ENCODE results near the gene CSF3. TPM values are rescaled to one million over a fixed set of nuclear protein-coding genes. Genes with fewer than 3 reads are reported as not detected.
A peak's percentile ranks its signal among the peaks of the same experiment; 100 is the strongest.

CSF3 gene
- total and polyA plus RNA-seq, 4 donors, result not detected

DNA sequence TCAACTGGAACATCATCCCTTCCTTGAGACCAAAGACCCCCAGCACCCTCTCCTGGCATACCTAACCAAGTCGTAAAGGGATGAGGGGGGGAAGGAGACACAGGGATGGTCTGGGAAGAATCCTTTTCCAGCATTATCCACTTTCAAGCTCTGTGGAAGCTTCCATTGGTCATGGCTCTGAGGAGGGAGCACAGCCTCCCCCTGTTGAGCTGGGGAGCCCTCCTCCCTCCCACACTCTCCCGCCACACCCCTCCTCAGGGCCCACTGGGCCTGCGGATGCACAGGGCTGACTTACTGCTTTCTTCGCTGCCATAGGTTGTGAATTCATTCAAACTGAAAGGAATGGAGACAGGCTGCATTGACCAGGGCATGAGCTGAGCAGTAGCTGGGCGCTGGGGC, 12.4 kb downstream of the CSF3 start:
- H3K27ac ChIP-seq (ENCODE audit: low read depth in 1 of 2, low read length in 2 of 2), result no peak overlapping the region
- no peak overlapping the region for H3K9ac ChIP-seq (ENCODE audit: low read depth in 1 of 2, low read length in 2 of 2)
- DNase-seq (ENCODE audit: low spot score), result no peak
- TF ChIP-seq NR2F2 (IDR thresholded peaks at IDR 0.05), result no peak
- H3K36me3 ChIP-seq (ENCODE audit: control insufficient read depth in 4 of 4, insufficient read depth in 3 of 4, low read depth in 1 of 4, low read length in 3 of 4), result peaks cover 3 to 38% (median 20%) of the 10 kb centered on the region in 4 donors
- 92% methylated on average over 5 of the region's 5 CpGs for WGBS
- H3K9me3 ChIP-seq (ENCODE audit: control insufficient read depth in 4 of 4, low read length in 3 of 4), result no peaks in the 10 kb centered on the region
- H3K4me1 ChIP-seq (ENCODE audit: control insufficient read depth in 4 of 4, insufficient read depth in 4 of 4, low read length in 3 of 4), result peaks cover 8 to 29% (median 18%) of the 10 kb centered on the region in 4 donors
- H3K4me3 ChIP-seq (ENCODE audit: low read depth in 1 of 3, low read length in 3 of 3), result no peak overlapping the region
- no peaks in the 10 kb centered on the region for H3K27me3 ChIP-seq (ENCODE audit: control insufficient read depth in 4 of 4, insufficient read depth in 4 of 4, low read length in 3 of 4)

DNA sequence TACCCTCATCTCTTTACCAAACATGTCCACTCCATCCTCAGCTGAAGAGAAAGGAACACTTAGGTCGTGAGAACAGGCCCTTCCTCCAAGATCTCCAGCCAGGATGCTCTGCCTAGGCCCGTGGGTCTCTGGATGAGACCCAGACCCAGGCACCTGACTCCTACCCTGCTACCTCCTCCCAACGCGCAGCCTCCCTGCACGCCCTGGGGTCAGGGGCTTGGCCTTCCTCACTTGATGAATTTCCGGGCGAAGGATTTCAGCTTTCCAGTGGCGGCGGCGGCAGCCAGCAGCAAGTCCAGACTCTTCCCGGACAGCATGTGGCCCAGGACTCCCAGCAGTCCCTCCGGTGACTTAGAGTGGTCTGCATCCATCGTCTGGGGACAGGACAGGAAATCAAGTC, 13.4 kb downstream of the CSF3 start:
- Histone ChIP-seq H3K4me3 (ENCODE audit: low read depth in 1 of 3, low read length in 3 of 3) (no peak overlapping the region), H3K27ac (ENCODE audit: low read depth in 1 of 2, low read length in 2 of 2) (no peak overlapping the region), H3K9ac (ENCODE audit: low read depth in 1 of 2, low read length in 2 of 2) (no peak overlapping the region), H3K4me1 (ENCODE audit: control insufficient read depth in 4 of 4, insufficient read depth in 4 of 4, low read length in 3 of 4) (peaks cover 8 to 31% (median 22%) of the 10 kb centered on the region in 4 donors), H3K36me3 (ENCODE audit: control insufficient read depth in 4 of 4, insufficient read depth in 3 of 4, low read depth in 1 of 4, low read length in 3 of 4) (peaks cover 3 to 38% (median 20%) of the 10 kb centered on the region in 4 donors), H3K27me3 (ENCODE audit: control insufficient read depth in 4 of 4, insufficient read depth in 4 of 4, low read length in 3 of 4) (no peaks in the 10 kb centered on the region), H3K9me3 (ENCODE audit: control insufficient read depth in 4 of 4, low read length in 3 of 4) (no peaks in the 10 kb centered on the region)
- no peak for DNase-seq (ENCODE audit: low spot score)
- 93% methylated on average over 13 of the region's 13 CpGs for WGBS
- TF ChIP-seq, protein P1, sequence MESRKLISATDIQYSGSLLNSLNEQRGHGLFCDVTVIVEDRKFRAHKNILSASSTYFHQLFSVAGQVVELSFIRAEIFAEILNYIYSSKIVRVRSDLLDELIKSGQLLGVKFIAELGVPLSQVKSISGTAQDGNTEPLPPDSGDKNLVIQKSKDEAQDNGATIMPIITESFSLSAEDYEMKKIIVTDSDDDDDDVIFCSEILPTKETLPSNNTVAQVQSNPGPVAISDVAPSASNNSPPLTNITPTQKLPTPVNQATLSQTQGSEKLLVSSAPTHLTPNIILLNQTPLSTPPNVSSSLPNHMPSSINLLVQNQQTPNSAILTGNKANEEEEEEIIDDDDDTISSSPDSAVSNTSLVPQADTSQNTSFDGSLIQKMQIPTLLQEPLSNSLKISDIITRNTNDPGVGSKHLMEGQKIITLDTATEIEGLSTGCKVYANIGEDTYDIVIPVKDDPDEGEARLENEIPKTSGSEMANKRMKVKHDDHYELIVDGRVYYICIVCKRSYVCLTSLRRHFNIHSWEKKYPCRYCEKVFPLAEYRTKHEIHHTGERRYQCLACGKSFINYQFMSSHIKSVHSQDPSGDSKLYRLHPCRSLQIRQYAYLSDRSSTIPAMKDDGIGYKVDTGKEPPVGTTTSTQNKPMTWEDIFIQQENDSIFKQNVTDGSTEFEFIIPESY (IDR thresholded peaks at IDR 0.05), result no peak
- TF ChIP-seq SP1 (IDR thresholded peaks at IDR 0.05) (no peak), RXRA (IDR thresholded peaks at IDR 0.05) (no peak), FOXA1 (IDR thresholded peaks at IDR 0.05) (no peak), RAD21 (IDR thresholded peaks at IDR 0.05) (no peak), FOXA2 (IDR thresholded peaks at IDR 0.05) (no peak), NR2F2 (IDR thresholded peaks at IDR 0.05) (no peak)
- TF ChIP-seq, protein P2, sequence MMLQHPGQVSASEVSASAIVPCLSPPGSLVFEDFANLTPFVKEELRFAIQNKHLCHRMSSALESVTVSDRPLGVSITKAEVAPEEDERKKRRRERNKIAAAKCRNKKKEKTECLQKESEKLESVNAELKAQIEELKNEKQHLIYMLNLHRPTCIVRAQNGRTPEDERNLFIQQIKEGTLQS (IDR thresholded peaks at IDR 0.05), result no peak

DNA sequence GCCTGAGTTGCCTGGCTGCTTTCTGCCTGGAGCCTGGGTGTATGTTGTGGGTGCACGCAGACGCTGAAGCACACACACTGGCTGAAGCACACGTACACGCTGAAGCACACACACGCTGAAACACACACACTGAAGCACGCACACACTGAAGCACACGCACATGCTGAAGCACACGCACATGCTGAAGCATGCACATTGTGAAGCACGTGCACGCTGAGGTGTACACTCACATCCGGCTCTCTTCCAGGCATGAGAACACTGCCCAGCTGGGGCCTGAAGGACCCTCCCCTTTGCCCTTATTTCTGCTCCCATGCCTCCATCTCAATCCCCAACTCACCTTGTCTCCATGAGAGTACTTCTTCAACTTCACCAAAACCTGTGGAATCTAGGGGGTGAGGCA, 16.5 kb downstream of the CSF3 start:
- no peak overlapping the region for H3K9ac ChIP-seq (ENCODE audit: low read depth in 1 of 2, low read length in 2 of 2)
- no peaks in the 10 kb centered on the region for H3K27me3 ChIP-seq (ENCODE audit: control insufficient read depth in 4 of 4, insufficient read depth in 4 of 4, low read length in 3 of 4)
- TF ChIP-seq, protein P3, sequence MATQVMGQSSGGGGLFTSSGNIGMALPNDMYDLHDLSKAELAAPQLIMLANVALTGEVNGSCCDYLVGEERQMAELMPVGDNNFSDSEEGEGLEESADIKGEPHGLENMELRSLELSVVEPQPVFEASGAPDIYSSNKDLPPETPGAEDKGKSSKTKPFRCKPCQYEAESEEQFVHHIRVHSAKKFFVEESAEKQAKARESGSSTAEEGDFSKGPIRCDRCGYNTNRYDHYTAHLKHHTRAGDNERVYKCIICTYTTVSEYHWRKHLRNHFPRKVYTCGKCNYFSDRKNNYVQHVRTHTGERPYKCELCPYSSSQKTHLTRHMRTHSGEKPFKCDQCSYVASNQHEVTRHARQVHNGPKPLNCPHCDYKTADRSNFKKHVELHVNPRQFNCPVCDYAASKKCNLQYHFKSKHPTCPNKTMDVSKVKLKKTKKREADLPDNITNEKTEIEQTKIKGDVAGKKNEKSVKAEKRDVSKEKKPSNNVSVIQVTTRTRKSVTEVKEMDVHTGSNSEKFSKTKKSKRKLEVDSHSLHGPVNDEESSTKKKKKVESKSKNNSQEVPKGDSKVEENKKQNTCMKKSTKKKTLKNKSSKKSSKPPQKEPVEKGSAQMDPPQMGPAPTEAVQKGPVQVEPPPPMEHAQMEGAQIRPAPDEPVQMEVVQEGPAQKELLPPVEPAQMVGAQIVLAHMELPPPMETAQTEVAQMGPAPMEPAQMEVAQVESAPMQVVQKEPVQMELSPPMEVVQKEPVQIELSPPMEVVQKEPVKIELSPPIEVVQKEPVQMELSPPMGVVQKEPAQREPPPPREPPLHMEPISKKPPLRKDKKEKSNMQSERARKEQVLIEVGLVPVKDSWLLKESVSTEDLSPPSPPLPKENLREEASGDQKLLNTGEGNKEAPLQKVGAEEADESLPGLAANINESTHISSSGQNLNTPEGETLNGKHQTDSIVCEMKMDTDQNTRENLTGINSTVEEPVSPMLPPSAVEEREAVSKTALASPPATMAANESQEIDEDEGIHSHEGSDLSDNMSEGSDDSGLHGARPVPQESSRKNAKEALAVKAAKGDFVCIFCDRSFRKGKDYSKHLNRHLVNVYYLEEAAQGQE (IDR thresholded peaks at IDR 0.05), result no peak
- no peak for TF ChIP-seq JUND (IDR thresholded peaks at IDR 0.05)
- TF ChIP-seq HNF4G (IDR thresholded peaks at IDR 0.05), result no peak
- TF ChIP-seq, protein P4, sequence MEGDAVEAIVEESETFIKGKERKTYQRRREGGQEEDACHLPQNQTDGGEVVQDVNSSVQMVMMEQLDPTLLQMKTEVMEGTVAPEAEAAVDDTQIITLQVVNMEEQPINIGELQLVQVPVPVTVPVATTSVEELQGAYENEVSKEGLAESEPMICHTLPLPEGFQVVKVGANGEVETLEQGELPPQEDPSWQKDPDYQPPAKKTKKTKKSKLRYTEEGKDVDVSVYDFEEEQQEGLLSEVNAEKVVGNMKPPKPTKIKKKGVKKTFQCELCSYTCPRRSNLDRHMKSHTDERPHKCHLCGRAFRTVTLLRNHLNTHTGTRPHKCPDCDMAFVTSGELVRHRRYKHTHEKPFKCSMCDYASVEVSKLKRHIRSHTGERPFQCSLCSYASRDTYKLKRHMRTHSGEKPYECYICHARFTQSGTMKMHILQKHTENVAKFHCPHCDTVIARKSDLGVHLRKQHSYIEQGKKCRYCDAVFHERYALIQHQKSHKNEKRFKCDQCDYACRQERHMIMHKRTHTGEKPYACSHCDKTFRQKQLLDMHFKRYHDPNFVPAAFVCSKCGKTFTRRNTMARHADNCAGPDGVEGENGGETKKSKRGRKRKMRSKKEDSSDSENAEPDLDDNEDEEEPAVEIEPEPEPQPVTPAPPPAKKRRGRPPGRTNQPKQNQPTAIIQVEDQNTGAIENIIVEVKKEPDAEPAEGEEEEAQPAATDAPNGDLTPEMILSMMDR (IDR thresholded peaks at IDR 0.05; ENCODE audit: low read depth, low read length, missing input control), result no peak
- TF ChIP-seq, protein P2 (IDR thresholded peaks at IDR 0.05), result no peak
- TF ChIP-seq FOXA1 (IDR thresholded peaks at IDR 0.05), result no peak
- no peak for TF ChIP-seq YY1 (IDR thresholded peaks at IDR 0.05)
- no peak for TF ChIP-seq TAF1 (conservative IDR thresholded peaks at IDR 0.05)
- no peak for TF ChIP-seq SP1 (IDR thresholded peaks at IDR 0.05)
- TF ChIP-seq RXRA (IDR thresholded peaks at IDR 0.05), result no peak
- TF ChIP-seq, protein P5, sequence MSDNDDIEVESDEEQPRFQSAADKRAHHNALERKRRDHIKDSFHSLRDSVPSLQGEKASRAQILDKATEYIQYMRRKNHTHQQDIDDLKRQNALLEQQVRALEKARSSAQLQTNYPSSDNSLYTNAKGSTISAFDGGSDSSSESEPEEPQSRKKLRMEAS (IDR thresholded peaks at IDR 0.05), result no peak
- TF ChIP-seq GABPA (IDR thresholded peaks at IDR 0.05 in 1 of 2, conservative IDR thresholded peaks at IDR 0.05 in 1 of 2), result no peak
- peaks cover 5 to 25% (median 19%) of the 10 kb centered on the region in 4 donors for H3K4me1 ChIP-seq (ENCODE audit: control insufficient read depth in 4 of 4, insufficient read depth in 4 of 4, low read length in 3 of 4)
- H3K9me3 ChIP-seq (ENCODE audit: control insufficient read depth in 4 of 4, low read length in 3 of 4), result no peaks in the 10 kb centered on the region
- 94% methylated on average over 11 of the region's 11 CpGs for WGBS
- DNase-seq (ENCODE audit: low spot score), result no peak
- H3K36me3 ChIP-seq (ENCODE audit: control insufficient read depth in 4 of 4, insufficient read depth in 3 of 4, low read depth in 1 of 4, low read length in 3 of 4), result peaks cover 3 to 41% (median 16%) of the 10 kb centered on the region in 4 donors
- H3K4me3 ChIP-seq (ENCODE audit: low read depth in 1 of 3, low read length in 3 of 3), result no peak overlapping the region
- peak overlapping the region; percentile 52 to 53 for H3K27ac ChIP-seq (ENCODE audit: low read depth in 1 of 2, low read length in 2 of 2)

Data from liver (tissue), 9 donors.